Adrenal gland (tissue), 5 donors: ENCODE results near the gene RET.

ENCODE experiments used
- CTCF ChIP-seq, 6 experiments: fragments of 450-650 bp in 4 of 6; fragments of 200-600 bp in 2 of 6; sonication (generic) in 1 of 6; IDR thresholded peaks; 1 replicate in 5 of 6; 2 replicates in 1 of 6; pipeline versions ENCODE4 v1.5.1 to v1.8.0; 2016 to 2021; ENCODE audit warnings: antibody characterized with exemption in 6 of 6, mild to moderate bottlenecking in 2 of 6, moderate library complexity in 1 of 6
- POLR2A ChIP-seq, 2 donors: fragments of 450-650 bp; IDR thresholded peaks; one replicate each; pipeline ENCODE4 v1.6.1; 2017; ENCODE audit warnings: antibody characterized with exemption in 2 of 2, mild to moderate bottlenecking in 2 of 2, moderate library complexity in 1 of 2
- donor health status: DM: no; HTN: no; CAD: no.

DNA sequence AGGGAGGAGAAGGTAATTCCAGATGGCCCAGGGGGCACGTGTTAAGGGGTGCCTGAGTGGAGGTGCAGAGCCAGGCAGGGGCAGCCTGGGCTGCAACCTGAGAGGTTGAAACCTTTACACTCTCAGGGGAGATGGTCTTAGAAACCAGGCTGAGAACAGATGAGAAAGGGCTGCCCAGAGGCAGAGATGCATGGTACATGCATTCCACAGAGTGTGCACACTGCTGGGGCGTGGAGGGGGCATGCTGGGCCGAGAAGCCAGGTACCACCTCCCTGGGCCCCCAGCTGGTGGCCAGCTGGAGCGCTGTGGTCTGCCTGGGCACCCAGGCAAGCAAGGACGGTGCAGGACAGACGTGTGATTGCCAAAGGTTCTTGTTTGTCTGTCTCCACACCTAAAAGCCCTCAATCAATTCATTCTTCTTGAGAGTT, 47.2 kb downstream of the RET start:
- no peak for TF ChIP-seq CTCF (IDR thresholded peaks at IDR 0.05)
- no peak for TF ChIP-seq POLR2A (IDR thresholded peaks at IDR 0.05)
